Neutrophil (primary cell): ENCODE data around the gene UFSP2.

Source experiments
- H3K27ac ChIP-seq: fragments of 200-600 bp; sonication (generic); 2 replicates; pipeline ENCODE4 v1.5.1; 2016; ENCODE audit warnings: mild to moderate bottlenecking, moderate library complexity
- H3K27me3 ChIP-seq: fragments of 200-600 bp; sonication (generic); 2 replicates; pipeline ENCODE4 v1.6.0; 2016; ENCODE audit warnings: mild to moderate bottlenecking
- H3K36me3 ChIP-seq: fragments of 200-600 bp; sonication (generic); 2 replicates; pipeline ENCODE4 v1.5.1; 2017
- H3K4me1 ChIP-seq, 2 experiments: fragments of 200-600 bp in 1 of 2; sonication (generic) in 1 of 2; 1 replicate in 1 of 2; 2 replicates in 1 of 2; pipeline versions ENCODE4 v1.5.1 to v1.6.1; 2013 to 2016; ENCODE audit warnings: low read depth in 1 of 2, low read length in 1 of 2, mild to moderate bottlenecking in 1 of 2, moderate library complexity in 1 of 2; ENCODE audit not compliant: control insufficient read depth in 1 of 2, insufficient read depth in 1 of 2
- H3K4me3 ChIP-seq, 2 experiments: fragments of 200-600 bp in 1 of 2; sonication (generic) in 1 of 2; 1 replicate in 1 of 2; 2 replicates in 1 of 2; pipeline ENCODE4 v1.5.1; 2013 to 2016; ENCODE audit warnings: low read depth in 1 of 2, low read length in 1 of 2, mild to moderate bottlenecking in 1 of 2, moderate library complexity in 1 of 2
- H3K9me3 ChIP-seq: fragments of 200-600 bp; sonication (generic); 2 replicates; pipeline ENCODE4 v1.5.1; 2016
- TF ChIP-seq, protein P1 (sequence below): fragments of 200-600 bp; sonication (generic); IDR thresholded peaks from 2 replicates; pipeline ENCODE4 v1.5.1; 2016; ENCODE audit warnings: antibody characterized with exemption

UFSP2 gene

DNA sequence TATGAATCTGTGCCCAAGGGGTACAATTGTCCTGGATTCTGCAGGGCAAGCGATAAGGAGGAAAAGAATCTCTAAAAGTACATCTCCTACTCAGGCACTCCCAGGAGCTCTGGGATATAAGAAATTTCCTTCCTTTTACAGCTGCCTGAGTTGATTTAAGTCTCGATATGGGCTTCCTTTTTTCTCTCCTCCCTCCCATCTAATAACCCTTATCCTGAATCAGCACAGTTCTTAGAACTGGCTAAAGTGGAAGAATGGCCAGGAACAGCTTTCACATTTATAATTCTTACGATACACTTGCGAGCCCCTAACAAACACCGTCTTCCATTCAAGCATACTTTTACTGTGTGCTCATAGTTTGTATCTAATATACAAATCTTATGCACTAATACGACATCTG, 51.2 kb downstream of the UFSP2 start:
- no peaks in the 10 kb centered on the region for H3K9me3 ChIP-seq
- no peak overlapping the region for H3K4me3 ChIP-seq
- H3K36me3 ChIP-seq = no peaks in the 10 kb centered on the region
- peaks cover 35% of the 10 kb centered on the region for H3K27me3 ChIP-seq
- TF ChIP-seq, protein P1, sequence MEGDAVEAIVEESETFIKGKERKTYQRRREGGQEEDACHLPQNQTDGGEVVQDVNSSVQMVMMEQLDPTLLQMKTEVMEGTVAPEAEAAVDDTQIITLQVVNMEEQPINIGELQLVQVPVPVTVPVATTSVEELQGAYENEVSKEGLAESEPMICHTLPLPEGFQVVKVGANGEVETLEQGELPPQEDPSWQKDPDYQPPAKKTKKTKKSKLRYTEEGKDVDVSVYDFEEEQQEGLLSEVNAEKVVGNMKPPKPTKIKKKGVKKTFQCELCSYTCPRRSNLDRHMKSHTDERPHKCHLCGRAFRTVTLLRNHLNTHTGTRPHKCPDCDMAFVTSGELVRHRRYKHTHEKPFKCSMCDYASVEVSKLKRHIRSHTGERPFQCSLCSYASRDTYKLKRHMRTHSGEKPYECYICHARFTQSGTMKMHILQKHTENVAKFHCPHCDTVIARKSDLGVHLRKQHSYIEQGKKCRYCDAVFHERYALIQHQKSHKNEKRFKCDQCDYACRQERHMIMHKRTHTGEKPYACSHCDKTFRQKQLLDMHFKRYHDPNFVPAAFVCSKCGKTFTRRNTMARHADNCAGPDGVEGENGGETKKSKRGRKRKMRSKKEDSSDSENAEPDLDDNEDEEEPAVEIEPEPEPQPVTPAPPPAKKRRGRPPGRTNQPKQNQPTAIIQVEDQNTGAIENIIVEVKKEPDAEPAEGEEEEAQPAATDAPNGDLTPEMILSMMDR = no peak
- no peaks in the 10 kb centered on the region for H3K4me1 ChIP-seq
- H3K27ac ChIP-seq = no peak overlapping the region

DNA sequence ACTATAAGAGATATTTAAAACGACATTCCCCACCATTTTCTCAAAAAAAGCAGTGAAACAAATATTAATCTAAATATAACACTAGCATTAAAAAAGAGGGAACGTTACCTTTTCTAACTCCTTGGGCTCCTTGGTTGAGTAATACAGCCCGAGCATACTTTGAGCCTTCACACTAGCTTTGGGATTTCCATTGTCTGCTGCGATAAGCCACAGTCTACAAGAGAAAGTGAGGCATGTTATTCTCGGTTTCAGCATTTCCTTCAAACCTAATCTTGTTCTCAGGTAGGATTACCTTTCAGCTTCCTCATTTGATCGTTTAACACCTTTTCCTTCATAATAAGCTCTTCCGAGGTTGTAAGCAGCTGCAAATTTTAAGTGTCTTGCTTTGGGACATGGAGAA, 51.7 kb downstream of the UFSP2 start:
- Histone ChIP-seq H3K36me3 (no peaks in the 10 kb centered on the region), H3K27me3 (peaks cover 35% of the 10 kb centered on the region), H3K9me3 (no peaks in the 10 kb centered on the region), H3K27ac (no peak overlapping the region), H3K4me1 (no peaks in the 10 kb centered on the region), H3K4me3 (no peak overlapping the region)
- TF ChIP-seq, protein P1 = no peak

DNA sequence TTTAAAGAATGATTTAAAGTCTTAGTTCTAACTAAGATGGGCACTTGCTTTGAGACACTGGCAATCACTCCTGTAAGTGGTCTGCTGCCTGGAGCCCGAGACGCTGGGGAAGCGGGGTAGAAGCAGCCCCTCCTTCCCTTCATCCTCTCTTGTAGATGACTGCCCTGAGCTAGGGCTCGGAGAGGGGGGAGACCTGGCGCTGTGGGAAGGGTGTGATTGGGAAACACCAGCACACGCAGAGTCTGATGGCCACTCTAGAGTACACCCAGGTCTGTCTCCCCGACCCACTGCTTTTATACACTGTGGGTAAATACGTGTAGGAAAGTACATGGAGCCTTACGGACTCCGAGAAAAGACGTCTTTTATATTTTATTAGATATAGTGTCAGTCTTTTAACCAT, 54.1 kb downstream of the UFSP2 start:
- Histone ChIP-seq H3K27ac (no peak overlapping the region), H3K36me3 (no peaks in the 10 kb centered on the region), H3K27me3 (peaks cover 39% of the 10 kb centered on the region), H3K4me3 (no peak overlapping the region), H3K4me1 (no peaks in the 10 kb centered on the region), H3K9me3 (no peaks in the 10 kb centered on the region)
- TF ChIP-seq, protein P1 = no peak

GRCh38 chr4:185370268-185370949, 55.4 kb downstream of the UFSP2 start:
- peaks cover 50% of the 10 kb centered on the region for H3K27me3 ChIP-seq

GRCh38 chr4:185369731-185370130, 56.0 kb downstream of the UFSP2 start:
- Histone ChIP-seq H3K36me3 (no peaks in the 10 kb centered on the region), H3K27ac (no peak overlapping the region), H3K27me3 (peaks cover 46% of the 10 kb centered on the region), H3K4me1 (no peaks in the 10 kb centered on the region), H3K4me3 (no peak overlapping the region), H3K9me3 (no peaks in the 10 kb centered on the region)
- TF ChIP-seq, protein P1 = no peak

More at GRCh38 chr4:185370268-185370949, 55.4 kb downstream of the UFSP2 start:
- Histone ChIP-seq H3K4me3 (no peak overlapping the region), H3K4me1 (no peaks in the 10 kb centered on the region), H3K9me3 (no peaks in the 10 kb centered on the region), H3K27ac (no peak overlapping the region), H3K36me3 (no peaks in the 10 kb centered on the region)
- TF ChIP-seq, protein P1 = no peak
